Measurements from ENCODE around the gene LSG1. TPM values are rescaled to one million over a fixed set of nuclear protein-coding genes. Genes with fewer than 3 reads are reported as not detected.

LSG1 gene
- total RNA-seq, 1 donor from 2014 or later = 36.8 TPM

DNA sequence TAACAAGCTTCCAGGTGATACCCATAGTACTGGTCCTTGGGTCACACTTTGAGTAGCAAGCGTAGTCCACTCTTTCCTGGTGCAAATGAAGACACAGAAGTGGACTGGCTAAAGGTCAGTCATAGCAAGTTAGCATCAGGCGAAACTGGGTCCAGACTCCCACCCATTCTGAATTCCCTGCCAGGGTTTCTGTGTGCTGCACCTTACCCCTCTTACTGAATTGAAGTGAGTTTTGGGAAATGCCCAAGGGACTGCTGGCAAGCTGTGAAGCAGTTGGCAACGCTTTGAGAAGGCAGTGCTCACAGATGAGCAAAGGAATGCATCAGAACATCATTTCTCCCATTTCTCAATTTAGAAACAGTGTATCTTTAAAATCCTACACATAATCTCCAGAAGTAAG is 1.8 kb upstream of the LSG1 start:
- TF ChIP-seq, protein P1, sequence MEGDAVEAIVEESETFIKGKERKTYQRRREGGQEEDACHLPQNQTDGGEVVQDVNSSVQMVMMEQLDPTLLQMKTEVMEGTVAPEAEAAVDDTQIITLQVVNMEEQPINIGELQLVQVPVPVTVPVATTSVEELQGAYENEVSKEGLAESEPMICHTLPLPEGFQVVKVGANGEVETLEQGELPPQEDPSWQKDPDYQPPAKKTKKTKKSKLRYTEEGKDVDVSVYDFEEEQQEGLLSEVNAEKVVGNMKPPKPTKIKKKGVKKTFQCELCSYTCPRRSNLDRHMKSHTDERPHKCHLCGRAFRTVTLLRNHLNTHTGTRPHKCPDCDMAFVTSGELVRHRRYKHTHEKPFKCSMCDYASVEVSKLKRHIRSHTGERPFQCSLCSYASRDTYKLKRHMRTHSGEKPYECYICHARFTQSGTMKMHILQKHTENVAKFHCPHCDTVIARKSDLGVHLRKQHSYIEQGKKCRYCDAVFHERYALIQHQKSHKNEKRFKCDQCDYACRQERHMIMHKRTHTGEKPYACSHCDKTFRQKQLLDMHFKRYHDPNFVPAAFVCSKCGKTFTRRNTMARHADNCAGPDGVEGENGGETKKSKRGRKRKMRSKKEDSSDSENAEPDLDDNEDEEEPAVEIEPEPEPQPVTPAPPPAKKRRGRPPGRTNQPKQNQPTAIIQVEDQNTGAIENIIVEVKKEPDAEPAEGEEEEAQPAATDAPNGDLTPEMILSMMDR (IDR thresholded peaks at IDR 0.05) = no peak
- Histone ChIP-seq H3K27ac (no peak overlapping the region), H3K4me1 (peaks cover 15% of the 10 kb centered on the region), H3K4me3 (no peak overlapping the region), H3K9me3 (no peaks in the 10 kb centered on the region), H3K27me3 (peaks cover 4% of the 10 kb centered on the region), H3K36me3 (peaks cover 15% of the 10 kb centered on the region)
- intact Hi-C loops (cut with DNase I) = no loop called here
- ATAC-seq (no peak), DNase-seq (no peak)

DNA sequence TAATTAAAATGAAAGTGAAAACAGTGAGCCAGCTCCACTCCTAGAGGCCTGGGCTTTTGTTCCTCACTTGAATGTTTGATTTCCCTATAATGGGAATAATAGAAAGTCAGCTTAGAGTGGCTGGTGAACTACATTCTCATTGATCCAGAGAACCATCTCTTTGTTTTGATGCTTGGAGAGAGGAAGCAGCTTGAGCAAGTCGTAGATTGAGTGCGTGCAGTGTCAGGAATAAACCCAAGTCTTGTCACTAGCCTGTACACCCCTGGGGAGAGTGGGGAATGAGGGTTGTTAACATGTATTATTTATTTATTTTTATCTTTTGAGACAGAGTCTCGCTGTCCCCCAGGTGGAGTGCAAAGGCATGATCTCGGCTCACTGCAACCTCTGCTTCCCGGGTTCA is 885 bp upstream of the LSG1 start:
- Histone ChIP-seq H3K36me3 (peaks cover 23% of the 10 kb centered on the region), H3K9me3 (no peaks in the 10 kb centered on the region), H3K27me3 (peaks cover 4% of the 10 kb centered on the region), H3K4me3 (peak overlapping the region; percentile 90), H3K27ac (peak overlapping the region; percentile 98), H3K4me1 (peaks cover 15% of the 10 kb centered on the region)
- no peak for DNase-seq
- no peak for ATAC-seq
- TF ChIP-seq, protein P1 (IDR thresholded peaks at IDR 0.05) = no peak
- intact Hi-C loops (cut with DNase I) = no loop called here

DNA sequence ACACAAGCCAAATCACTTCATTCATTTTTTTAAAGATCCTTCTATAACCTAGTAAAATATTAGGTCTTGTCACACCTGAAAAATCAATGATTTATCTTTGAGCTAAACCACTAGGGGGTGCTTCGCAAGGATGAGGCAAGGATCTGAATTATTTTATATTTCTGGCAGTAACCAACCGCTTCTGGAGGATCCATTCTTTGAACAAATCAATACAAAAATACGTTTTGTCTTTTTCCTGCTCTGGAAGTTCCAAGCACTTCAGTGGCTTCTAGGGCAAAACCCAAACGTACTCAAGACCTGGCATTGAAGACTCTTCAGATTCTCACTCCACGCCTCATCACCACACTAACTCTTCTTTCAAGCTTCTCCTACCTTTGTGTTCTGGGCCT is 486 bp downstream of the LSG1 start:
- H3K4me1 ChIP-seq = peaks cover 15% of the 10 kb centered on the region
- H3K36me3 ChIP-seq = peaks cover 29% of the 10 kb centered on the region
- H3K9me3 ChIP-seq = no peaks in the 10 kb centered on the region
- H3K4me3 ChIP-seq = peak overlapping the region; percentile 90
- ATAC-seq (no peak), DNase-seq (no peak)
- TF ChIP-seq, protein P1 (IDR thresholded peaks at IDR 0.05) = peak; percentile 53
- intact Hi-C loops (cut with DNase I) = no loop called here
- peak overlapping the region; percentile 98 for H3K27ac ChIP-seq
- H3K27me3 ChIP-seq = peaks cover 4% of the 10 kb centered on the region

DNA sequence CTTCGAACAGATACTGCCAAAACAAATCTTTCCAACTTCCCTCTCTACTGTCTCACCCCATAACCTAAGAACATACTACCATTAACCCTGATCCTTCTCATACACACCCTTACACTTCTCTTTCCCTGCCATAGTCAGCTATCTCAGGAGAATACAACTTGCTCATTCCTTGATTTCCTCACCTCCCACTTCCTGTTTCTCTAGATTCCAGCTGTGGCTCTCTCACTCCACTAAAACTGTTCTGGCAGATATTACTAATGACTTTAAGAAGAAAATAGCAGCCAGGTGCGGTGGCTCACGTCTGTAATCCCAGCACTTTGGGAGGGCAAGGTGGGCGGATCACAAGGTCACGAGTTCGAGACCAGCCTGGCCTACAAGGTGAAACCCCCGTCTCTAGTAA is 4.6 kb downstream of the LSG1 start:
- Histone ChIP-seq H3K4me1 (peaks cover 10% of the 10 kb centered on the region), H3K4me3 (no peak overlapping the region), H3K36me3 (peaks cover 64% of the 10 kb centered on the region), H3K27me3 (no peaks in the 10 kb centered on the region), H3K9me3 (no peaks in the 10 kb centered on the region), H3K27ac (no peak overlapping the region)
- TF ChIP-seq, protein P1 (IDR thresholded peaks at IDR 0.05) = no peak
- ATAC-seq (peak; percentile 16), DNase-seq (no peak)
- intact Hi-C loops (cut with DNase I) = no loop called here

DNA sequence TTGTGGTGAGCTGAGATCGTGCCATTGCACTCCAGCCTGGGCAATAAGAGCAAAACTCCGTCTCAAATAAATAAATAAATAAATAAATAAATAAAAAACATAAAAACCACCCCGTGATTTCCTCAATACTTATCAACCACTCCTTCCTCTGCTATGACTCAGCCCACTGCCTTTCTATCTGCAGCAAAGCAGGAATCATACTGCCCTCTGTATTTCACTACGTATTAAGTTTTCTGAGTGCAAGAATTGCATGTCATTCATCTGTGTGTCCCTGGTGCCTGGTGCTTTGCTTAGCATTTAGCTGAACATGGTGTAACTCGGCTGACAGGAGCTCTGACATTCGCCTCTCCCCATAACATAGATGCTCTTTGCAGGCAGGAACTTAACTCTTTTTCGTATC is 7.1 kb downstream of the LSG1 start:
- TF ChIP-seq, protein P1 (IDR thresholded peaks at IDR 0.05) = no peak
- H3K36me3 ChIP-seq = peaks cover 76% of the 10 kb centered on the region
- peaks cover 11% of the 10 kb centered on the region for H3K4me1 ChIP-seq
- intact Hi-C loops (cut with DNase I) = no loop called here
- no peak overlapping the region for H3K4me3 ChIP-seq
- no peaks in the 10 kb centered on the region for H3K27me3 ChIP-seq
- H3K27ac ChIP-seq = no peak overlapping the region
- DNase-seq (no peak), ATAC-seq (peak; percentile 22)
- H3K9me3 ChIP-seq = no peaks in the 10 kb centered on the region

DNA sequence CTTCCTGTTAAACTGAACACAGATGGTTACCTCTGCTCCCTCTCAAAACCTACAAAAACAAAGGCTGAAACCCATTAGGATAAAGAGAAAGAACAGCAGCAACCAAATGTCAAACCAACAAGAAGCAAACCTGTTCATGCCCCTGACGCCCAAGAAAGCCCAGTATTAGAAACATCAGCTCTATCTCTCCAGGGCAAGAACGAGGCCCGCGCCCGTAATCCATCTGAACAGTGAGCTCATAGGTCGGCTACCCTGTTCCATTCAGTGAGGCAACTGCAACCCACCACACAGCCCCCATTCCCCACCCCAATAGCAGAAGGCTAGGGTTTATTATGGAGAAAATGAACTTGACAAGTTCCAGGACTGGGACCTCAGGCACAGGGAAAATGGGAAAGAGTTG is 10.0 kb downstream of the LSG1 start:
- intact Hi-C loops (cut with DNase I) = no loop called here
- Histone ChIP-seq H3K27me3 (no peaks in the 10 kb centered on the region), H3K4me1 (peaks cover 11% of the 10 kb centered on the region), H3K4me3 (no peak overlapping the region), H3K9me3 (no peaks in the 10 kb centered on the region), H3K36me3 (peaks cover 85% of the 10 kb centered on the region), H3K27ac (peak overlapping the region; percentile 31)
- no peak for DNase-seq
- TF ChIP-seq, protein P1 (IDR thresholded peaks at IDR 0.05) = no peak
- no peak for ATAC-seq
